HG02759 (cell line): ENCODE results near the gene LSM10.

Experiments
- ATAC-seq: cut with Tn5 transposase; IDR thresholded peaks from one replicate; pipeline ENCODE4 v1.9.1; 2021; ENCODE audit warnings: mild to moderate bottlenecking, moderate library complexity; ENCODE audit not compliant: unreplicated experiment

The LSM10 gene

GRCh38 chr1:36385410-36386264 lies 12.1 kb downstream of the LSM10 start, which contains the start of gene STK40:
TSS of gene STK40 (minus strand) at chr1:36385924. CDS start at chr1:36361332, 24,592 bp downstream.
- peak; percentile 84 for ATAC-seq

GRCh38 chr1:36384542-36385409 lies 12.9 kb downstream of the LSM10 start:
- ATAC-seq, result no peak

DNA sequence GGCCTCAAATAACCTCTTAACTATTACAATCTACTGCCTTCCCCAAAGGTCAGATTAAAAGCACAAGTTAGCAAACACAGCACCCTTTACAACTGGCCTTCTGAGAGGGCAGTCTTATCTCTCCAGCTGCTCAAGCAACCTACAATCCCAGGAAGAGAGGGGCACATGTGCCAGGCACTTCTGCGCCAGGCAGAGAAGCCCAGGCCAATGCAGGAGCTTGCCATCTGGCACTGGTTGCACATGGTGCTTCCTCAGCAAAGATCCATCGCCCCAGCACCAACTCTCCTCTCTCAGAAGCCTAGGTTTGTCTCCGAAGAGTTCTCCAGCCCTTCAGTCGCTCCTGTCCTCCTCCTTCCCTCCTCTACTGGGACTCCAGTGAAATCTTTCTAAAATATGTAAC lies 14.5 kb downstream of the LSM10 start:
- no peak for ATAC-seq

DNA sequence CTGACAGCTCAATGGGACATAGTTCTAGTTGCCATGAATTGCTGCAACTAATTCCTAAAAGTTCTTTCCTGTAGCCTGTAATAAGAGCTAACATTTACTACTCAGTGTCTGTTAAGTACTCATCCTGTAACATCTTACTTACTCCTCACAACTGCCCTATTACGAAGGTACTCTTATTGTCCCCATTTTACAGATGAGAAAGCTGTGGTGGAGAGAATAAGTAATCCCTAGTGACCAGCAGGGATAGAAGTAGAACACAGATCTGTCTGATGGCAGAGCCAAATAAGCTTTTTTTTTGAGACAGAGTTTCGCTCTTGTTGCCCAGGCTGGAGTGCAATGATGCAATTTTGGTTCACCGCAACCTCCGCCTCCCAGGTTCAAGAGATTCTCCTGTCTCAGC lies 15.0 kb downstream of the LSM10 start:
- no peak for ATAC-seq

DNA sequence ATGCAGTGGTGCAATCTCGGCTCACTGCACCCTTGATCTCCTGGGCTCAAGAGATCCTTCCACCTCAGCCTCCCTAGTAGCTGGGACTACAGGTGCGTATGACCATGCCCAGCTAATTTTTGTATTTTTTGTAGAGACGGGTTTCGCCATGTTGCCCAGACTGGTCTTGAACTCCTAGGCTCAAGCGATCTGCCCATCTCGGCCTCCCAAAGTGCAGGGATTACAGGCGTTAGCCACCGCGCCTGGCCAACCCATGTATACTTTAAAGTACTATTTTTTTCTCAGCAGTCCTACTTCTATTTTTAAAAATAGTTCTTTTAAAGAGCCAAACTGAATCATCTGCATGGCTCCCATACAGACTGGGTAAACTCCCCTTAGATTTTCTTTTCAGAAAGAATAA lies 15.5 kb downstream of the LSM10 start:
- no peak for ATAC-seq

GRCh38 chr1:36381405-36381804 lies 16.3 kb downstream of the LSM10 start:
- no peak for ATAC-seq

DNA sequence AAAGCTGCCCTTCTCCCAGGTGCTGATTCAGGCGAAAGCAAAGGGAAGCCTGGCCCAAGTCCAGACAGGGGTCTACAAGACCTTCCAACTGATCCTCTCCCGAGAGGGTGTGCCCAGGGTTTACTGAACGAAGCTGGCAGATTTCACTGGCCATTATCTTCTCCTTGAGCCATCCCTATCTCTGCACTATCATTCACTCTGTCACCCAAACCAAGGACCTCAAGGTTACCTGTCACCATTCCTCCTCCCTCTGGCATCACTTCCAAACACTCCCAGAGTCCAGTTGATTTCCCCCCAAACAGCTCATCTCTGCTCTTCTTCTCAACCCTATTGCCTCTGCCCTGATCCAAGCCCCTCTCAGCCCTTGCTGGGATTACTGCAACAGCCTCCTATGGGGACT lies 16.9 kb downstream of the LSM10 start:
- no peak for ATAC-seq

GRCh38 chr1:36380143-36380619 lies 17.5 kb downstream of the LSM10 start:
- ATAC-seq, result no peak

DNA sequence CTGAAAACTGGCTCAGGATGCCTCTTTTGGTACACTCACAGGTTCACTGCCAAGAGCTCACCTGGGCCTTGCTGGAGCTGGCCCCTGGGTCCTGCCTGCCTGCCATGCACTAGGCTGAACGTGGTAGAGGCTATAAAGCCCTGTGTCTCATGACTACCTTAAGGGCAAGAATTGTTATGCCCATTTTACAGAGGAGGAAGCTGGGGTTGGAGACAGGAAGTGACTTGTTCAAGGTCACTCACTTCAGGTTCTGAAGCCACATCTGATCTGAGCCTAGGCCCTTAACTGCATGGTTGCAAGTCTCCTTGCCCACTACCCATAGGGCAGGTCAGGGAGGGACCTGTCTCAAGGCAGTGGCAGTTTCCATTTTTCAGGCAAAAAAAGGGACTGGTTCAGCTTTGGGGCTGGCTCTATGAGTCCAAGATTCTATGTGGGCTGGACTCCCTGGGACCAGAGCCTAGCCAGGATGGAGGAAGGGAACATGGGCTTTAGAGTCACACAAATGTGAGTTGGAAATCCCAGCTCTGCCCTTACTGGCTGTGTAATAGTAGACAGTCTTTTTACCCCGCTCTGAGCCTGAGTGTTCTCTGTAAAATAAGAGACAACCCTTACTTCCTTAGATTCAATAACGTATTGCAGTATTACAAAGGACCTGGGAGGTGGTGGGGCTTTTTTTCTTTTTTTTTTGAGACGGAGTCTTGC lies 19.8 kb downstream of the LSM10 start:
- ATAC-seq, result no peak

- no peak for ATAC-seq
Measured at GRCh38 chr1:36372617-36373016, 25.1 kb downstream of the LSM10 start.

GRCh38 chr1:36369061-36369861 lies 28.4 kb downstream of the LSM10 start:
- no peak for ATAC-seq

DNA sequence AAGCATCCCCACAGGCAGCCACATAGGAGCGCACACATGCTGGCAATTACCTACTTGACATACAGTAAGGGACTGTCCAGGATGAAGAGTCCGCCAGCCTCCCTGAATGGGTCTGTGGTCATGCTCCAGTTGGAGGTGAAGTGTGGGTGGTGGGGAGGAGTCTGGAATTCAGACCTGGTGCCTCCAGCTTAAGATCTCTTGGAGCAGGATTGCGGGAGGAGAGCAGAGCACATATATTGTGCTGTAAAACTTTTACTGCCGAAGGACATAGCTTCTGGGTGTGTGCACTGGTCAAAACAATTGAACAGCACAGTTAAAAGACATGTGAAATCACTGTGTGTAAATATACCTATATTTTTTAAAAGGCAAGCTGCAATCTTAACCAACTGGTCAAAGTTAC lies 29.9 kb downstream of the LSM10 start:
- ATAC-seq, result no peak

GRCh38 chr1:36367066-36367465 lies 30.6 kb downstream of the LSM10 start:
- no peak for ATAC-seq

DNA sequence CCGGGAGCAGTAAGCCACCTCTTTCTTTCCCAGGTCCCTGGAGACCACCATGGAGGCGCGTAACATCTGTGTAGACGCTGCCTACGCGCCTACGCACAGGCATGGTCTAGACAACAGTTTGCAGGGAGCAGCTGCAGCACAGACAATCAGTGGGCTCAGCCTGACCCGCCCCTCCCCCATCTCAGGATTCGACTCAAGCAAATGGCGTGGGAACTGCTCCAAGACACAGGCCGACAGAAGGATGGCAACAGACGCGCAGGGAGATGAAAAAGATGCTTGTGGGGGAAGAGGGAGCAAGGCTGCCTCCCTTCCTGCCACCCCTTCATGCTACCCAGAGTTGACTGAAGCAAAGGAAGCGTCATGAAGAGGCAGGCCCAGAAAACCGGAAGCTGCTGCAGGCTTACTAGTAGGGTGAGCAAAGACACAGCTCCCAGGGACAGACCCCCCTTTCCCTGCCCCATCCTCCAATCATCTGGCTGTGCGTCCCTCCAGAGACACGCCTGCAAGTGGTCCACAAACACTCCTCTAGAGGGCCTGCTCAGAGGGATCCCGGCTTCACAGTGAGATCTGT lies 31.5 kb downstream of the LSM10 start:
- ATAC-seq, result no peak

DNA sequence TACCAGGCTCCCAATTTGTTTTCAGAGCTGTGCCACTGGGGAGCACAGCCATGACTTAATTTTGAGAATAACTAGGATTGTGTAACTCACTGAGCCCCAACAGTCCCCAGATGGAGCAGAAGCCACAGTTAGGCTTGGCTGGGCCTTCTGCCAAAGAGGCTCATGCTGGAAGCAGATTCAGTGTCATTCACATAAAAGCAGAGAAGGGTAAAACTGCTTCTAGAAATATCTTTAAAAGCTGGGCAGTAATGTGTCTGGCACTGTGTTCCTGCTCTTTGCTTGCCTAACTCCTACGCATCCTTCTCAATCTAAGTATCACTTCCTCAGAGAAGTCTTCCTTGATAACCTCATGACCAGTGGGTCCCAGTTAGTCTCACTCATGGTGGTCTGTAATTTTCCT lies 32.3 kb downstream of the LSM10 start:
- ATAC-seq, result no peak

DNA sequence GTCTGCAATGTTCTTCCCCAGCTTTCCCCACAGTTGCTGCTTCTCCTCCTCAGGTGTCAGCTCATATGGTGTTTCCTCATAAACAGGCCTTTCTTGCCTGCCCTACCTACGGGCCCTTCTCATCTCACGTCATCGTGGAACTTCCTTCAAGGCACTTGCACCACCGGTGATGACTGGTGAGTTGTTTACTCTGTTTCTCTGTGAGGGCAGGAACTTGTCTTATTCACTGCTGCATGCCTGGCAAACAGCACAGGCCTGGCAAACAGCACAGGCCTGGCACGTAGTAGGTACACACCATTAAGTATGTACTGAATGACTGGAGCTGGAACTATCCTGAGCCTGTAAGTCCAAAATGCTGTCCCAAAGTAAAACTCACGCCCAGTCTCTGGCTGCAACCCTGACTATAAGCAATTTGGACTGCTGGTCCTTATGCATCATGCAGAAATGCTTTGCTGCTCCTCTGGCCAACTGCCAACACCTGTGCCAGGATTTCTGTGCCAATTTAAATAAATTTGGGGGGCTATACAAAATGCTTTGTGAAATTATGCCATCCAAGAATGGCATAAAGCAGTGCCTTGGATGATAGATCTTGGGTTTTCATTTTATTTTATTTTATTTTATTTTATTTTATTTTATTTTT lies 37.7 kb downstream of the LSM10 start:
- no peak for ATAC-seq

- no peak for ATAC-seq
Measured at GRCh38 chr1:36359383-36359782, 38.3 kb downstream of the LSM10 start.

DNA sequence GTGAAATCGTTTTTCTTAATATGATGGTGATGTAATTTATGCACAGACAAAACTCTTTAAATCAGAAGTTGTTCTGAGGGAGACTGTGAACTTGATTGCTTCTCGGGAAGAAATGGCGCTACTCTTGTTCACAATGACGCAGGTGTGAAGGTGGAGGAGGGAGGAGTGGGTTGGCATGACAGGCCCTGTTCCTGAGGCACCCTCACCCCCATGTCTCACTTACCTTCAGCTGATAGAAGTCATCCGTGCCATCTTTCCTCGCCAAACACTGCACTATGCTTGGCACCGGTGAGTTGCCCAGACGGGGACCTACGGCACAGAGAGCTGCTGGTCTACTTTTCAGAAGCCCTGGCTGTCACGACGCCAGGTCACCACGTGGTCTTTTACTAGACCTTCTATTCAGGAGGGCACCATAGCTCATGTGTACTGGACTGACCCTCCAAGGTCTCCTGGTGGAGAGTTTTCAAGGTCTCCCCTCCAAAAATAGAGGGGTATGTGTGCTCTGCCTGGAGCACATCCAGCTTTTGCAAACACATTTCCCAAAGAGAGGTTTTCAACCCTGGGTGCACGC lies 39.1 kb downstream of the LSM10 start:
- ATAC-seq, result no peak

GRCh38 chr1:36355811-36356210 lies 41.9 kb downstream of the LSM10 start:
- no peak for ATAC-seq
